Muscle layer of duodenum (tissue), 2 donors: ENCODE results near the gene SLC10A7.
"Not testable (repeated sequence)": the region's sequence is repeated elsewhere in the genome, so short reads cannot be mapped to it uniquely, and the experiment has no call there.

Experiments used
- H3K27ac ChIP-seq: one replicate; pipeline ENCODE4 v1.7.0; 2013; ENCODE audit warnings: mild to moderate bottlenecking, low read length
- H3K27me3 ChIP-seq: one replicate; pipeline ENCODE4 v1.7.0; 2013; ENCODE audit warnings: low read depth, mild to moderate bottlenecking, control low read depth, low read length
- H3K36me3 ChIP-seq, 2 donors: one replicate each; pipeline ENCODE4 v1.7.0; 2013; ENCODE audit warnings: low read length in 2 of 2, control low read depth in 1 of 2, mild to moderate bottlenecking in 1 of 2; ENCODE audit not compliant: insufficient read depth in 2 of 2, control insufficient read depth in 1 of 2
- H3K4me1 ChIP-seq, 2 donors: one replicate each; pipeline ENCODE4 v1.7.0; 2013; ENCODE audit warnings: low read length in 2 of 2, mild to moderate bottlenecking in 2 of 2, control low read depth in 1 of 2, moderate library complexity in 1 of 2; ENCODE audit not compliant: insufficient read depth in 2 of 2, control insufficient read depth in 1 of 2
- H3K4me3 ChIP-seq, 2 donors: one replicate each; pipeline ENCODE4 v1.7.0; 2013; ENCODE audit warnings: low read length in 2 of 2, low read depth in 1 of 2, mild to moderate bottlenecking in 1 of 2
- H3K9me3 ChIP-seq, 2 donors: one replicate each; pipeline ENCODE4 v1.7.0; 2013; ENCODE audit warnings: low read length in 2 of 2, control low read depth in 1 of 2, mild to moderate bottlenecking in 1 of 2; ENCODE audit not compliant: control insufficient read depth in 1 of 2
- donor health status: healthy.

Gene SLC10A7

GRCh38 chr4:146398404-146398803 lies 123.3 kb downstream of the SLC10A7 start:
- no peaks in the 10 kb centered on the region for H3K36me3 ChIP-seq
- no peak overlapping the region for H3K4me3 ChIP-seq
- H3K27me3 ChIP-seq = no peaks in the 10 kb centered on the region
- no peaks in the 10 kb centered on the region for H3K4me1 ChIP-seq
- no peak overlapping the region for H3K27ac ChIP-seq
- H3K9me3 ChIP-seq = no peaks in the 10 kb centered on the region

DNA sequence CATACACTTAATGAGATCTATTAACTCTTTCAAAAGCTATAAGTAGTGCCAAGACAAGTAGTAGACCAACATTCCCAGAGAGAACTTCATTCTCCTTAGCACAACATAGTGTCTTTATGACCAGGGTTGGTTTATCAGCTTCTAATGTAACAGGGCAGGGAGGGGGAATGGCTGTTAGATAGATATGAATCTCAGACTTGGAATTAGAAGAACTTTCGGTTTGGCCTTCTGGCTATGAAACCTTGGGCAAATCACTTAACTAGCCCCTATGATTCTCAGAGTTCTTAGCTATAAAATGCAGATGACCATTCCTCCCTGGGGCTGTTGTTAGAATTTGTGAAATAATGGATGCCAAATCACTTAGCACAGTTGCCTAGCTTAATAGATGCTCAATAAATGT lies 132.2 kb downstream of the SLC10A7 start:
- no peaks in the 10 kb centered on the region for H3K4me1 ChIP-seq
- H3K27ac ChIP-seq = no peak overlapping the region
- no peak overlapping the region for H3K4me3 ChIP-seq
- H3K36me3 ChIP-seq = no peaks in the 10 kb centered on the region
- no peaks in the 10 kb centered on the region for H3K9me3 ChIP-seq
- H3K27me3 ChIP-seq = no peaks in the 10 kb centered on the region

DNA sequence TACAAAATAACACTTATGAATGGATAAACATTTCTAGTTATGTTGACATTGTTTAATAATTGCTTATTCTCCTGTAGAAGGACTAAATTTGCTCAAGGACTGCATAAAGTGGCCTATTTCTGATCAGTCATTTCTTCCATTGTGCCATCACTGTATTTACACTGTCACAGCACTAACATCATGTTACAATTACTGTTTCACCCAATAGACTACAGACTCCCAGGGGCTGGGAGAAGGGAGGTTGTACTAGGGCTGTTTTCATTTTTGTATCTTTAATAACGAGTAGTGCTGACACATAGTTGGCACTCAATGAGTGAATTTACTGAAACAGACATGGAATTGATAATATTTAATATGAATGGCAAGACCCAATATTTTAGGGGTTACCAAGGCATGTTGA lies 139.5 kb downstream of the SLC10A7 start:
- Histone ChIP-seq H3K27me3 (no peaks in the 10 kb centered on the region), H3K27ac (no peak overlapping the region), H3K36me3 (no peaks in the 10 kb centered on the region), H3K4me3 (no peak overlapping the region), H3K4me1 (no peaks in the 10 kb centered on the region), H3K9me3 (no peaks in the 10 kb centered on the region)

DNA sequence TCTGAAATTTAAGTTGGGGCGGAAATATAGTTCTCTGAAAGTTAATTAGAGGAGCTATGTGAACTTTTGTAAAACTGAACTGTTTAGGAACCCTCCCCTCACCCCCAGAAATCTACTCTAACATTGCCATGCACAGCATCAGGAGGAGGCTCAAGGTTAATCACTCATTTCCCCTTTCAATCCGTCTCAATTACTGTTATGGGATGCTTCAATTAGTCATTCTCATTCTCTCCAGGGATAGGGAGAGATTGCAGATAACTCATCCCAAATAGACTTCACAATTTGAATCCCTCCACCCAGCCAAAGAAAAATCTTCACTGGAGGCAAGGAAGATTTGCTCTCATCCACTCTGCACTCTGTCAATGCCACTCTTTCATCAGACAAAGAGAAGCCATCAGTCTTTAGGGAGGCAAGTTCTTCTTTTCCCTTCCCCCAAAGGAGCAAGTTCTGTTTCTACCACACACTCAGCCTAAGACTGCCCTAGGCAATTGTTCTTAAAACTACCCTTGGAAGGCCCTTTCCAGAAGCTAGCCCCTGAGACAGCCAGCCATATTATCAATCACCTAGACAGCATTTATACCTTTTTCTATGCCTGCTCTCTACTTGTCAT lies 140.4 kb downstream of the SLC10A7 start:
- Histone ChIP-seq H3K4me1 (no peaks in the 10 kb centered on the region), H3K36me3 (no peaks in the 10 kb centered on the region), H3K27ac (no peak overlapping the region), H3K27me3 (no peaks in the 10 kb centered on the region), H3K4me3 (no peak overlapping the region), H3K9me3 (peaks cover 0 to 2% of the 10 kb centered on the region in 2 donors)

GRCh38 chr4:146379744-146380143 lies 142.0 kb downstream of the SLC10A7 start:
- H3K27ac ChIP-seq = no peak overlapping the region
- H3K4me3 ChIP-seq = no peak overlapping the region
- no peaks in the 10 kb centered on the region for H3K4me1 ChIP-seq
- peaks cover 0 to 5% of the 10 kb centered on the region in 2 donors for H3K9me3 ChIP-seq
- no peaks in the 10 kb centered on the region for H3K36me3 ChIP-seq
- no peaks in the 10 kb centered on the region for H3K27me3 ChIP-seq

GRCh38 chr4:146371812-146372211 lies 149.9 kb downstream of the SLC10A7 start:
- Histone ChIP-seq H3K9me3 (peaks cover 0 to 5% of the 10 kb centered on the region in 2 donors), H3K4me1 (no peaks in the 10 kb centered on the region), H3K4me3 (no peak overlapping the region)

DNA sequence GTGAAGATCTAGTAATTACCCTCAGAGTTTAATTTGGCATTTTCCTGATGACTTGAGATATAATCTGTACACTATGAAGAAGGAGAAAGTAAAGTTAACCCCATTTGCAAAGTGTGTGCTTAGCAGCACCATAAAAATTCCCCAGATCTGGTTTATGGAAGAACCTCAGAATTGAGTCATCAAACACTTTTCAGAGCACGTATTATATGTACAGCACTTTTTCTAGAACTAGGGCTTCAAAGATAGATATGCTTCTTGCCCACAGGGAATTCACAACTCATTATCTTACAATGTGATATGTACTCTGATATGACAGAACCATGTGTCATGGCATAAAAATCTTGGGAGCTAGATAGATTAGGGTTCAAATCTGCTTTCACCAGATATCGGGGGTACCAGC lies 150.9 kb downstream of the SLC10A7 start:
- no peak overlapping the region for H3K4me3 ChIP-seq
- no peaks in the 10 kb centered on the region for H3K9me3 ChIP-seq
- no peaks in the 10 kb centered on the region for H3K27me3 ChIP-seq
- H3K36me3 ChIP-seq = no peaks in the 10 kb centered on the region
- no peaks in the 10 kb centered on the region for H3K4me1 ChIP-seq
- H3K27ac ChIP-seq = no peak overlapping the region

More at GRCh38 chr4:146371812-146372211, 149.9 kb downstream of the SLC10A7 start:
- H3K27me3 ChIP-seq = no peaks in the 10 kb centered on the region
- H3K27ac ChIP-seq = no peak overlapping the region
- H3K36me3 ChIP-seq = no peaks in the 10 kb centered on the region

GRCh38 chr4:146369446-146369845 lies 152.3 kb downstream of the SLC10A7 start:
- H3K4me3 ChIP-seq = no peak overlapping the region
- H3K9me3 ChIP-seq = no peaks in the 10 kb centered on the region
- no peaks in the 10 kb centered on the region for H3K27me3 ChIP-seq
- H3K36me3 ChIP-seq = no peaks in the 10 kb centered on the region
- H3K27ac ChIP-seq = no peak overlapping the region
- H3K4me1 ChIP-seq = no peaks in the 10 kb centered on the region

DNA sequence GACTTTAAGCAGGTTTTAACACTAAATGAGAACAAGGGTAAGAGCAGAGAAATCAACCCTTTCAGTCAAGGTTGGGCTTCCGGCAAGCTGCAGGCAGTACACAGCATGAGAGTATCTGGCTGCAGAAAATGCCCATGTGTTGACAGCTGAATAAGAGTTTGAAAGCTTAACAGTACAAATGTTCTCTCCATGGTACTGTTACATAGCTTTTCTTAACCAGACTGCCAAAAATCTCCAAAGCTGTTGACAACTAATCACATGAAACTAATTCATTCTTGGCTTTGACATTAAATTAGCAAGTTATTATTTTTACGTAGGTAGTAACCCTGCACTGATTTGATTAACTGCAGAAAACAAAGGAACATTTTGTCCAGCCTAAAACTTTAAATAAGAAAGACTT lies 153.5 kb downstream of the SLC10A7 start:
- Histone ChIP-seq H3K27me3 (no peaks in the 10 kb centered on the region), H3K9me3 (peaks cover 0 to under 1% of the 10 kb centered on the region in 2 donors), H3K4me1 (no peaks in the 10 kb centered on the region), H3K27ac (no peak overlapping the region), H3K36me3 (no peaks in the 10 kb centered on the region), H3K4me3 (no peak overlapping the region)

- no peak overlapping the region for H3K4me3 ChIP-seq
- H3K9me3 ChIP-seq = peaks cover 0 to 3% of the 10 kb centered on the region in 2 donors
- no peaks in the 10 kb centered on the region for H3K27me3 ChIP-seq
- no peaks in the 10 kb centered on the region for H3K36me3 ChIP-seq
- no peaks in the 10 kb centered on the region for H3K4me1 ChIP-seq
- H3K27ac ChIP-seq = no peak overlapping the region
These were observed 154.4 kb downstream of the SLC10A7 start for GRCh38 chr4:146367347-146367746.

DNA sequence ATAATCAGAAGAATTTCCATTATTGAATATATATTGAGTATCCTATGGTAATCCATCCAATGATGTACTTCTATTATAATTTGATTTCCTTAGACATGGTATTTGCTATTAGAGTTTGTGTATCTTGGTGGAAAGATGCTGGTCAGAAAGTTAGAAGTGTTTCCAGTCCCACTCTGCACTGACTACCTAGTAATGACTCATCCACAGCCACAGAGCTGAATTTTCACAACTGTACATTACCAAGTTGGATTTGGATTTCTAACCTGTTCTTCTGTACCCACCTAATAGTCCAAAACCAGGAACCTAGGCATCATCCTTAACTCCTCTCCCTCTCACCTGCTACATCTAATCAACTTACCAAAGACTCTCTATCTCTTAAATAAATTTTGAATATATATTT lies 162.0 kb downstream of the SLC10A7 start:
- no peak overlapping the region for H3K4me3 ChIP-seq
- no peaks in the 10 kb centered on the region for H3K4me1 ChIP-seq
- no peaks in the 10 kb centered on the region for H3K36me3 ChIP-seq
- peaks cover 3% of the 10 kb centered on the region in 2 donors for H3K9me3 ChIP-seq
- no peak overlapping the region for H3K27ac ChIP-seq
- no peaks in the 10 kb centered on the region for H3K27me3 ChIP-seq

DNA sequence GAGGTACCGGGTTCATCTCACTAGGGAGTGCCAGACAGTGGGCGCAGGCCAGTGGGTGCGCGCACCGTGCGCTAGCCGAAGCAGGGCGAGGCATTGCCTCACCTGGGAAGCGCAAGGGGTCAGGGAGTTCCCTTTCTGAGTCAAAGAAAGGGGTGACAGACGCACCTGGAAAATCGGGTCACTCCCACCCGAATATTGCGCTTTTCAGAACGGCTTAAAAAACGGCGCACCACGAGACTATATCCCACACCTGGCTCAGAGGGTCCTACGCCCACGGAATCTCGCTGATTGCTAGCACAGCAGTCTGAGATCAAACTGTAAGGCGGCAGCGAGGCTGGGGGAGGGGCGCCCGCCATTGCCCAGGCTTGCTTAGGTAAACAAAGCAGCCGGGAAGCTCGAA lies 171.6 kb downstream of the SLC10A7 start:
- not testable (repeated sequence) for H3K27ac ChIP-seq, H3K4me3 ChIP-seq, H3K9me3 ChIP-seq, H3K4me1 ChIP-seq, H3K36me3 ChIP-seq, H3K27me3 ChIP-seq
